GM04503 (cell line): ENCODE measurements around the gene RXFP2.

ENCODE experiments used
- DNase-seq: peaks from one replicate; pipeline ENCODE4 v3.0.0-alpha.2; 2012; ENCODE audit warnings: low read depth

RXFP2 gene

DNA sequence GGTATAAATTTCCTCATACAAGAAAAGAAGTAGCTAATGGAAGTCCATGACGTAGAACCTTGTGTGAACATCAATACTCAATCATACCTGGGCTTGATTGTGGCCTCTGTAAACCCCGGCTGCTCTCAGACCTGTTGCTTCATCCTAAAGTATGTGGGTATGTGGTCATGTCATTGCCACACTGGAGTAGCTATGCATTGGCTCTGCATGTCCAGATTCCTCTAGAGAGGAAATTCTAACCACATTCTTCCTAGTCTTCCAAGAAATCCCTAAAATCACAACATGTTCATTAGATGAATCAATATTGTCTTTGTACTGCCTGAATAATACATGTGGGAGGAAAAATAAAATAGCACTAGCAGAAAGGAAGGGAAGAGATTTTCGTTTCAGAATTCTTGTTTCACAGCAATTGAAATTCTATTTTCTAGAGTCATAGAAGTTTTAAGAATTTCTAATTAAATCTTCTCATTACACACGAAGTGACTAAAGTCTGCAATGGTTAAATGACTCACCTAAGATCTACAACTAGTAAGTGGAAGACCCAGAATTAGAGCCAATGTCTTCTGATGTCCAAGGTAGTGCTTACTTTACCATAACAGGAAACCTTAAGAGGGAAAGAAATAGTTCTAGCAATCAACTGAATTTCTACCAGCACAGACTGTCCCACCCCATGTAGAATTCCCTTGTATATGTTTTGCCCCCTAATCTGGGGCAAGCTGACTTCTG, 28.0 kb downstream of the RXFP2 start:
- peak; percentile 86 for DNase-seq

- no peak for DNase-seq
Observed at GRCh38 chr13:31768351-31768750, 29.0 kb downstream of the RXFP2 start.

DNA sequence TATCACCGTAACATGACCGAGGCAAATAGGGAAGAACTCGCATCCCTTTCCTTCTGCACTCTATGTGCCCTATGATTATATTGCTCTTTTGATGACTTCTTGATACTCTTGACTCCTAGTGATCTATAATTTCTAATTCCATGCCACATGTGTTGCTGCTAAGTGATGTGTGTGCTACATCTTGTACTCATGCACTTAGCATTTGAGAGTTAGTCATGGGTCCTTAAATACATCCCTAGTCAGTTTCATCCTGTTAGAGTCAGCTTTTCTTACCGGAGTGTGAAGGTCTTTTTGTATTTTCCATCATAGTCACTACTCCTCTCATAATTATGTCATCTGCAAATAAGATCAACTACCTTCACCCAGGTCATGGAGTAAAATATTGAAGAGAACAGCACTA, 30.2 kb downstream of the RXFP2 start:
- no peak for DNase-seq

DNA sequence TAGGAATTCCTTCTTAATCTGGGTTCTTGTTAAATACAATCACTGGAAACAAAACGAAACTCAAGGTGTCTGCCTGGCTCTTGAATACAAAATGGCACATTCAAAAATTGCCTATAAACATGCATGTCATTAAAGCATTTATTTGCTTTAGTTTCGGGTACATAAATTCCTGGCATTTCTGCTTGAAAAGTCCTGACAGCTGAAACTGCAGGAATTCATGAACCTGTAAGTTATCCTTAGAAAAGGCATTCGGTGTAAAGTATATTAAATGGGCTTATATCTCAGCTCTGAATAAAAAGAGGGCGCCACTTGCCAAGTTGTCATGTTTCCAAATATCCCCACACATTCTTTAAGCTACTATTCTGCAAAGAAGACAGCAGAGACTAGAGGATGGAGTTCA, 32.9 kb downstream of the RXFP2 start:
- no peak for DNase-seq

DNA sequence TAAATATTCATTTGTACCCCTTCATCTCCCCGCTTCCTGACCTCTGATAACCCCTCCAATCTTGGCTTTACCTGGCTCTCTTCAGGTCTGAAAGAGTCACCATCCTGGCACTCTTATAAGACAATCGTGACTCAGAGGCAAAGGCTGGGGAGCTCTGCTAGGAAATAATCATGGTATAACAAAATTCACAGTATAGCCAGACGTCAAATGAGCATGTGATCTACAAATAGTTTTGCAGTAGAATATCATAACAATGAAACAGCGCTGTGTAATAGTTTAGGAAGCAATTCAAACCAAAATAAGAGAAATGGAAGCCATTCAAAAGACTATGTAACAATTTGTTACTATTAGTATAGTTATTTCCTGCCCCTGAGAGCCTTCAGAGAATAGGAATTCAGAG, 34.2 kb downstream of the RXFP2 start:
- peak; percentile 63 for DNase-seq

DNA sequence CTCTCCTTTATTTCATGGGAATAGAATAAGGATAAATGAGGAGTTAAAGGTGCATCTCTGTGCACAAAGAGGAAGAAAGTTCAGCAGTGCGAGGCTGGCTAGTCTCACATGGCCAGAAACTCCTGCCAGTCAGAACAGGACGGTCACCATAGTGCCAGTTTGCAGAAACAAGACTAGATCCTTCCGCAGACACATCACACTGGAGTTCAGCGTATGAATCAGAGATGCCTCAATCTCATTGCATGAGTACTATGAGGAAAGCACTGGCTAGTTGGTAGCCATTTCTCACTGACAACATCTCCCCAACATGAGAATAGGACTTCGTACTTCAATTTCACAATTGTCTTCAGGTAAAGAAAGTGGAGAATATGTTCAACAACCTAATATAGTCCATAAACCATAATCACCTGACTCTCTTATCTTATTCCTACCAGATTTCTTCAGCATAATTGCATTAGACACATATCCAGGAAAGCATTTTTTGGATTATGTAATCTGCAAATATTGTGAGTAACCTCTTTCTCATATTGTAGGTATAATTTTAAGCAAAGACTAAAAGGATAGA, 34.9 kb downstream of the RXFP2 start:
- no peak for DNase-seq

DNA sequence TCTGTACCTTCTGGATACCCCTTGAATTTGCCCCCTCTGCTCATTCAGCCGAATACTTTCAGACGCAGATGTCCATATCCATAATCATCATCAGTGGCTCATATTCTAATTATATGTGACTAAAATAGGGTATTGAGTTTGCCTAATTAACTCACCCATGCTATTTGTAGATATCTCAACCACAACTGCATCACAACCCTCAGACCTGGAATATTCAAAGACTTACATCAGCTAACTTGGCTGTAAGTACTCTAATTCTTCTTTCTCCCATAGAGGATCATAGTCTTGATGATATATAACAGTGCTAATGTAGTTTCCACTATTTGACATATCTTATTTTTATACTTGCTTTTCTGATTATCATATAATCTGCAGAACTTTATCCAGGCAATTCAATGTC, 35.8 kb downstream of the RXFP2 start:
- no peak for DNase-seq

- no peak for DNase-seq
Observed at GRCh38 chr13:31775686-31776085, 36.4 kb downstream of the RXFP2 start.

- no peak for DNase-seq
Observed at GRCh38 chr13:31781064-31781463, 41.7 kb downstream of the RXFP2 start.

DNA sequence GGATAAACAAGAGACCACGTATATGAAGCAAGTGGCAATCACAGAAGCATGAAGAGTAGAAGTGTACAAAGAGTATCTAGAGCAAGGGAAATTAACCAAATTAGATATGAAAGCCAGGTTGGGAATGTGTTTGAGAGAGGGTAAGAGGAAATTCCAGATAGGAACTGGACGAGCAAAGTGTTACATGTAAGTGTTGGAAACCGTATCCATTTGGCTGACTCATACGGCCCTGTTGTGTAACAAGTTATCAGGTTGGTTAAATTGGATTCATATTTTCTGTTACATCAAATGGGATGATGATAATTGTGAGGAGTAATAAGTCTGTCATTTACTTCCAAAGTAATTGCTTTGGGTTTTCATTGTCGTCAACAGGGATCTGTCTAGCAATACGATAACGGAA, 46.7 kb downstream of the RXFP2 start:
- DNase-seq: no peak

GRCh38 chr13:31790992-31791391, 51.7 kb downstream of the RXFP2 start:
- DNase-seq: no peak

- DNase-seq: no peak
Observed at GRCh38 chr13:31793246-31793645, 53.9 kb downstream of the RXFP2 start.

DNA sequence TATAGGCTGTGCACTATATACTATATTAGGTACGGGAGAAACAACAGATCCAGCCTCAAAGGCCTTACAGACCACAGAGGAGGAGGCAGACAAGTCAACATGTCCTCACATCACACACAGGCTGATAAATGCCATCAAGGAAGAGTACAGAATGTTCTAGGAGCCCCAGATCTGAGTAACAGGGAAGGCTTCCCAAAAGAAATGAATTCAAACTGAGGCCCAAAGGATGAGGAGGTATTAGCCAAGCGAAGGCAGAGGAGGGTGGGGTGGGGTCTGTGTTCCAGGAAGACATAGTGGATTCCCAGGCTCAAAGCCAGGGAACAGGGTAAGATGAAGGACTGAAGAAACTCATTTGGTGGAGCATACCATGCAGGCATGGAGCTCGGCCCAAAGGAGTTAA, 55.1 kb downstream of the RXFP2 start:
- DNase-seq: no peak

DNA sequence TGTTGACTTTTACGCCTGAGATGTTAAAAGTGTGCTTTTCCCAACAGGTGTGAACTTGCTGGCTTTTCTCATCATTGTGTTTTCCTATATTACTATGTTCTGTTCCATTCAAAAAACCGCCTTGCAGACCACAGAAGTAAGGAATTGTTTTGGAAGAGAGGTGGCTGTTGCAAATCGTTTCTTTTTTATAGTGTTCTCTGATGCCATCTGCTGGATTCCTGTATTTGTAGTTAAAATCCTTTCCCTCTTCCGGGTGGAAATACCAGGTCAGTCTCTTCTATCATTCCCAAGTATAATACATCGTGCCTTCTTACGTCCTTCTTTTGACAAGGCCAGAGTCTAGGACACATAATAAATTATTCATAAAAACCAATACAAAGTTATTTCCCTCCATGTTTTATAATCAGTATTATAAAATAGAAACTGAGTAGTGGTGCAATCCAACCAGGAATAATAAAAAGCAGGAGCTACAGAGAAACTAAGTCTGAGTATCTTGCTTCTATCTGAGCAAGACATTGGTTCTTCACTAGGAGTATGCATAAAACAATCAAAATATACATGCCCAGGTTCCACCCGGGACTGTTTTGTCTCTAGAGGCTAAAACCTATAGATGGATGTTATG, 57.9 kb downstream of the RXFP2 start:
- no peak for DNase-seq

GRCh38 chr13:31798189-31798588, 58.9 kb downstream of the RXFP2 start:
- DNase-seq: no peak

DNA sequence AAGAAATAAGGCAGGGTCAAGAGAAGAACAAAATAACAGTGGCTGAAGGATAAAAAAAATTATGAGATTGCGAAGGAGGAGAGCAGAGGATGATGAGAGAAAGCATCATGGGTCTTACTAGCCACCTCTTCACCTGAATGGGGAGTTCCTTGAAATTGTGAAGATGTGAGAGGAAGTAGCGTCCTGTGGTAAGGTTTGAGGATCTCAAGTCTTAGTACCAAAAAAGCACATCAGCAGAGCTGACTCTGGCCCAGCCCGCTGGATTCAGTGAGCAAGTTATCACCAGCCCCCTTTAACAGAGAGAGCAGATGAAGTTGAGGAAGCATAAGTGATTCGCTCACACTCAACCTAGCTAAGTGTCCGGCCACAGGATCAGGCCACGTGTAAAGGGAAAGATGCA, 61.8 kb downstream of the RXFP2 start:
- no peak for DNase-seq

GRCh38 chr13:31803311-31803710, 64.0 kb downstream of the RXFP2 start:
- DNase-seq: no peak

DNA sequence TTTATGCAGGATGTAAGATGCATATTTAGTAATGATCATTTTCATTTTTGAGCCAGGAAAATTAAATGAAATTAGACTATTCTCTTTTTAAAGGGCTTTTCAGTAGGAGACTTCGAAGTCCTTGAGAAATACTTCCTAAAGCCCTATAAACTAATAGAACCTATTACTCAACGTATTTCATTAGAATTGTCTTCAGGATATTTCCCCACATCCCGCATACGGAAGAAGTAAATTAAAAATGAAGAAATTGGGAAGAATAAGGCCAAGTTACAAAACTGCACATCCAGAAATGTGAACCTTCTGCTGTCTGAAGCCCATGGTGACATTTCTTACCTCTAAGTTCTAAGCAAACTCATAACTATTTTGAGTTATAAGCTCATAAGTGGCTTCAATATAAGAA, 66.5 kb downstream of the RXFP2 start:
- DNase-seq: no peak

- DNase-seq: peak; percentile 14
Observed at GRCh38 chr13:31807090-31807541, 67.8 kb downstream of the RXFP2 start.

DNA sequence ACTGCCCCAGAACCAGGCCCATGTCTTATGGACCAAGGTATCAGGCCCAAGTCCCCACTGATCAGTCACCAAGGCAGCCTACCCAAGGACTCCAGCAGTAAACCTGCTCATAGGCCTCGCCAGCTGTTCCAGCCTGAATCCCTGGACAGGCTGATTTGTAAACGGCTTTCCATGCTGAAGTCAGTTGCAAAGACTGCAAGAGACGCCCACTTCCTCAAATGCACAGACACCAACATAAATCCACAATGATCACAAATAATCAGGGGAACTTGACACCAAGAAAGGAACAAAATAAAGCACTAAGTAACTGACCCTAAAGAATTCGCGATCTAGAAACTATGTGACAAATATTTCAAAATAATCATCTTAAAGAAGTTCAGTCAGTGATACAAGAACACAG, 75.2 kb downstream of the RXFP2 start:
- no peak for DNase-seq

GRCh38 chr13:31815361-31816144, 76.2 kb downstream of the RXFP2 start:
- no peak for DNase-seq

- DNase-seq: no peak
Observed at GRCh38 chr13:31818236-31818635, 78.9 kb downstream of the RXFP2 start.
